Fibroblast of skin of left quadriceps (primary cell): Measurements from ENCODE around the gene OR5K2.

Source experiments
- DNase-seq, 2 experiments: peaks; one replicate each; pipeline ENCODE4 v3.0.0-alpha.2; 2013; ENCODE audit warnings: low read depth in 2 of 2

Gene OR5K2

GRCh38 chr3:98522544-98523281 is 25.2 kb downstream of the OR5K2 start, which contains the start of gene CLDND1:
TSS of gene CLDND1 (minus strand) at chr3:98522902. CDS start at chr3:98521424, 1,478 bp downstream.
- DNase-seq: peak; percentile 92

DNA sequence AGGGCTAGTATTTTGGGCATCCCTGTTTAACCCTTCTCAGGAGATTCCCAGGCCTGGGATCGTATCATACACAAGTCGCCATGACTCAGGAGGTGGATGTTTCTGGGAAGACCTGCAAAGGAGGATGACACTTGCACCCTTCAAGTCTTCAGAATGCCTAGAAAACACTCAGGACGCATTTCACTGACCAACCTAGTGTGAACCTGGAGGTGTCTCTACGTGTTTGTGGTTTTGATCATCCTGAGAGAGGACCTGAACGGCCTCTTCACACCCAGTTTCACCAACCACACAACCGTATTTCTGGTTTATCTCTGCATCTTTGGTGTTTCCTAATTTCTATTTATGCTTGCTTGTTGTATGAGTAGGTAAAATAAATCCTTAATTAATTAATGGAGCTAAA is 28.0 kb downstream of the OR5K2 start:
- DNase-seq: no peak

GRCh38 chr3:98528474-98529346 is 31.2 kb downstream of the OR5K2 start:
- DNase-seq: no peak

GRCh38 chr3:98529856-98530459 is 32.5 kb downstream of the OR5K2 start:
- no peak for DNase-seq

DNA sequence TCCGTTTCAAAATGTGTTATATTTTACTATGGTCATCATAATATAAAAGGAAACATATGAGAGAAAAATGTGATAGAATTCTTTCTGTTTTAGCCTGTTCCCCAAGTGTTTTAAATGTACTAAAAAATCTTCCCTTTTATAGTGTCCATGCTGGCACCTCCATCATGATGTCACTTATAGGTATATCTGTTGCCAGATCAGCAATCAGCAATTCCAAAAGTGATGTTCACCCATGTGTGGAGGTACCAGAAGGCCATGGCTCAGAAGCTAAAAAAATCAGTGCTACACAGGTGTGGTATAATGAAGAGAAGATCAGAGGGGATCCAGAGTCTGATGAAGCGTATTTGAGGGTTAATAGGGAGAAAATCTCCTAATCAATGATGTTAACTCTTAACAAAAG is 33.2 kb downstream of the OR5K2 start:
- no peak for DNase-seq

- DNase-seq: no peak
These were observed 34.3 kb downstream of the OR5K2 start, which contains the start of gene GPR15 for GRCh38 chr3:98531622-98532274. TSS of gene GPR15 (plus strand) at chr3:98531978. CDS start at chr3:98532034, 56 bp downstream.

DNA sequence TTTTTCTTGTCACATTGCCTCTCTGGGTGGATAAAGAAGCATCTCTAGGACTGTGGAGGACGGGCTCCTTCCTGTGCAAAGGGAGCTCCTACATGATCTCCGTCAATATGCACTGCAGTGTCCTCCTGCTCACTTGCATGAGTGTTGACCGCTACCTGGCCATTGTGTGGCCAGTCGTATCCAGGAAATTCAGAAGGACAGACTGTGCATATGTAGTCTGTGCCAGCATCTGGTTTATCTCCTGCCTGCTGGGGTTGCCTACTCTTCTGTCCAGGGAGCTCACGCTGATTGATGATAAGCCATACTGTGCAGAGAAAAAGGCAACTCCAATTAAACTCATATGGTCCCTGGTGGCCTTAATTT is 34.8 kb downstream of the OR5K2 start:
- no peak for DNase-seq

DNA sequence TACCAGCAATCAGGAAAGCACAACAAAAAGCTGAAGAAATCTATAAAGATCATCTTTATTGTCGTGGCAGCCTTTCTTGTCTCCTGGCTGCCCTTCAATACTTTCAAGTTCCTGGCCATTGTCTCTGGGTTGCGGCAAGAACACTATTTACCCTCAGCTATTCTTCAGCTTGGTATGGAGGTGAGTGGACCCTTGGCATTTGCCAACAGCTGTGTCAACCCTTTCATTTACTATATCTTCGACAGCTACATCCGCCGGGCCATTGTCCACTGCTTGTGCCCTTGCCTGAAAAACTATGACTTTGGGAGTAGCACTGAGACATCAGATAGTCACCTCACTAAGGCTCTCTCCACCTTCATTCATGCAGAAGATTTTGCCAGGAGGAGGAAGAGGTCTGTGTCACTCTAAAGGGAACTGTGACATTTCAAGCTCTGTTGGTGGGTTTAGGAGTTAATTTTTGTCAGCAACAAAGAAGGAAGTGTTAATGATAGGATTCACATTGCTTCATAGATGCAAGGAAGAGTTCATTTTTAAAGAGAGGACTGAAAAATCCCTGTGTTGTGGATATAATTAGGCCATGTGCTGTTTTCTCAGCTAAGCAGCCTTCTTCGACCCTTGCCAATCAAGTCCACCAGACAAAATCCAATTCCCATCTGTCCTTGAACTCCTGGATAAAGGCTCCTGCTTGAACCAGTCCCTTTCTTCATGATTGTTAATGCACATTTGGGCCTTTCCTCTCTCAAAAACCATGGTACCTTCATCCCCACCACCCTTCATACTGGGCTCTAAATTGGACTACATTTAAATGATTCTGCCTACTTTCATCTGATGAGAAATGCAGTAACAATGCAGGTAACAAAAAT is 35.5 kb downstream of the OR5K2 start:
- no peak for DNase-seq

DNA sequence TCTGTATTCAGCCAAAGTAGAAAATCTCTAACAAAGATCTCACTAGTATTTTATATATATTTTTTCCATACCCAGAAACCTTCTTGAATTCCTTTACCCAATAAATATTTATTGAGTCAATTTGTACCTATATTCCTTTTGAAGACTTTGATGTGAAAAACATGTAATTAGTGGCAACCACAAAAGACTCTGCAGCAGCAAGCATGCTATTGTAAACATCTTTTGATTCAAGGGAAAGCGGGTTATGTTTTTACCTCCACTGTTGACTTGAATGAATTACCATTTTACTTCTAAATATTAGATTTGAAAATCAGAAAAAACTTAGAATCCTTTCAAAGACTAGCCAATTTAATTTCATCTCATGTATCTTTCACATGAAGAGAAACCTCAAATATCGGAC is 36.7 kb downstream of the OR5K2 start:
- no peak for DNase-seq

DNA sequence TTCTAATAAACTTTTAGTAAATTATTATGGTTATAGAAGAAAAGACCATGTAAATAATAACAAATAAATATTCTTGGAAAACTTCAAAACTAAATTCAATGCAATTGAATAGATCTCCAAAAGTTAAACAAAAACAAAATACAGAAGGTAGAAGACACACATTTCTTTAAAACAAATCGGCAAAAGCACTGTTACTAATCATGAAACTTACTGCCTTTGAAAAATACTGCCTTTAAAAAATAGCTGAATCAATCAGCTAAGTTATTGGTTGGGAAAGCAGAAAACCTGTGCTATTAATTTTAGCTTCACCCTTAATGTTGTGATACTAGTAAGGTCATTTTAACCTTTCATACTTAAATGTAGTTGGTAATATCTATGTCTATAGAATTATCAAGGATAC is 37.3 kb downstream of the OR5K2 start:
- DNase-seq: no peak

DNA sequence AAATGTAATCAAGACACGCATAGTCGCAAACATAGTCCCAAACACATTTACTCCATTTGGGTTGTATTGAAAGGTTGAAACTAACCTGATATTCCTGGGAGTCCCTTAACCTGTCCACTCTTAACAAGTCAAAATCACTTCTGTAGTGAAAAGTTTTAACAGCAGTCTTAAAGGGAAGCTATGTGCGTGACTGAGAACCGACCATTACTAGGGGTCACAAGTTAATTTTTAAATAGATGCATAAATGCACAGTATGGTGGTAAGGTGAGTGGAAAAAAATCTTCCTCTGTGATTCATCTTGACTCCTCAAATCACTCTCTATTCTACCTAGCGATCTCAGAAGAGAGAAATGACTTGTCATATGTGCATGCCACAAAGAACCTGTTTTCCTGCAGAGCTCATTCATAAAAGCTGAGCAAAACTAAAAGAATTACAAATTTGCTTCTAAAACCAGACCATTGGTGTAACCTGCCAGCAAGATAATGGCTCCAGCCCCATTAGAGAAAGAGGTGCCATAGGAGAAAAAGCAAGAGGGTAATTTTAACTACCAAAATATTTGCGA is 39.1 kb downstream of the OR5K2 start:
- no peak for DNase-seq

GRCh38 chr3:98540346-98540745 is 42.9 kb downstream of the OR5K2 start:
- no peak for DNase-seq

- DNase-seq: no peak
These were observed 44.2 kb downstream of the OR5K2 start for GRCh38 chr3:98541695-98542094.

- no peak for DNase-seq
These were observed 45.1 kb downstream of the OR5K2 start for GRCh38 chr3:98542623-98543022.

DNA sequence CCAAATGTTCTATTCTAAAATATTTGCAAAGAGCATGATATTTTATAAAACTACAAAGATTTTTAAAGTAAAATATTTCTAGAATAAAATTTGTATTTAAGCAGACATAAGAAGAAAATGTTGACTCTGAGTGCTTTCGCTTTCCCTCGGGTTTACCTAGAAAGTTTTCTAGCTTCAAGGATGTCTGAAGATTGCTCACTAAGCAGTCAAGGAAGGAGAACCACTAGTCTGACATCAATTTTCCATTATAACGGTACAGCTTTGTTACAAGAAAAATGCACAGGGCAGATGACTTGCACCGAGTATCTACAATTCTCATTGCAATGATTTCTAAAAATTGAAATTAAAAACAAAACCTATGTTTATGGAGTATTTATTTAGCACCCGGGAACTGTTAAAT is 48.5 kb downstream of the OR5K2 start:
- no peak for DNase-seq
